Upper lobe of left lung (tissue), 6 donors: ENCODE data around the gene BMP7. TPM values are rescaled to one million over a fixed set of nuclear protein-coding genes. Genes with fewer than 3 reads are reported as not detected.
"Not testable (repeated sequence)": the region's sequence is repeated elsewhere in the genome, so short reads cannot be mapped to it uniquely, and the experiment has no call there.

Experiments used
- ATAC-seq, 2 donors: fragments of 200-7000 bp; cut with Tn5 transposase; one replicate each; pipeline ENCODE4 v1.9.1; 2022; ENCODE audit warnings: mild to moderate bottlenecking in 2 of 2, moderate library complexity in 2 of 2; ENCODE audit not compliant: low FRiP score in 2 of 2
- DNase-seq, 2 donors: peaks; one replicate each; pipeline ENCODE4 v3.0.0-alpha.2; 2019 to 2020
- H3K27ac ChIP-seq, 4 donors: fragments of 200-600 bp; sonication (generic); one replicate each; pipeline ENCODE4 v1.5.1; 2016 to 2019
- H3K27me3 ChIP-seq, 4 donors: fragments of 200-600 bp; sonication (generic); one replicate each; pipeline ENCODE4 v1.5.1; 2017 to 2019
- H3K36me3 ChIP-seq, 4 donors: fragments of 200-600 bp; sonication (generic); one replicate each; pipeline ENCODE4 v1.5.1; 2016 to 2019
- H3K4me1 ChIP-seq, 4 donors: fragments of 200-600 bp; sonication (generic); one replicate each; pipeline ENCODE4 v1.5.1; 2018 to 2019
- H3K4me3 ChIP-seq, 4 donors: fragments of 200-600 bp; sonication (generic); one replicate each; pipeline ENCODE4 v1.5.1; 2017 to 2019; ENCODE audit warnings: mild to moderate bottlenecking in 2 of 4, moderate library complexity in 1 of 4
- H3K9me3 ChIP-seq, 4 donors: fragments of 200-600 bp; sonication (generic); one replicate each; pipeline ENCODE4 v1.5.1; 2018 to 2019
- CTCF ChIP-seq, 6 experiments: fragments of 450-650 bp in 4 of 6; fragments of 200-600 bp in 2 of 6; sonication (generic) in 2 of 6; IDR thresholded peaks; one replicate each; pipeline ENCODE4 v1.5.1; 2016 to 2019; ENCODE audit warnings: antibody characterized with exemption in 6 of 6
- EP300 ChIP-seq, 4 donors: sonication (generic); formaldehyde crosslinking; IDR thresholded peaks; one replicate each; pipeline ENCODE4 v1.5.1; 2017; ENCODE audit warnings: antibody characterized with exemption in 4 of 4, control low read depth in 2 of 4
- POLR2A ChIP-seq, 4 donors: fragments of 450-650 bp; IDR thresholded peaks; one replicate each; pipeline ENCODE4 v1.5.1; 2016 to 2017; ENCODE audit warnings: antibody characterized with exemption in 4 of 4, mild to moderate bottlenecking in 2 of 4
- POLR2AphosphoS5 ChIP-seq, 2 donors: sonication (generic); formaldehyde crosslinking; IDR thresholded peaks; one replicate each; pipeline ENCODE4 v1.5.1; 2017; ENCODE audit warnings: antibody characterized with exemption in 2 of 2
- WGBS, 2 donors: methylation state at CpG; one replicate each; pipeline ENCODE4 v1.1.5; 2017 to 2018; 5-methylcytosine and 5-hydroxymethylcytosine counted together
- total RNA-seq, 6 donors: library from RNA; depleted of rRNA in 4 of 6; stranded (reverse); fragments of >200 nt in 4 of 6; gene quantifications; one replicate each; pipeline versions ENCODE4 v1.1.0 to v1.2.1, GENCODE V29; 2016 to 2021
- donor health status: DM: no; HTN: no; CAD: no; lungs with moderate emphysema.
- donor health status: DM: no; HTN: yes; CAD: no; lungs with severe emphysema.

BMP7 gene
- total RNA-seq, 6 donors from 2014 or later, result 0.30 to 4.0 (median 2.6) TPM; not detected in 1

- H3K4me3 ChIP-seq, result no peak overlapping the region
- no peaks in the 10 kb centered on the region for H3K27me3 ChIP-seq
- H3K4me1 ChIP-seq, result no peaks in the 10 kb centered on the region
- ATAC-seq (peak in 1 of 2 donors; percentile 7), DNase-seq (peak in 1 of 2 donors; percentile 57)
- H3K27ac ChIP-seq, result no peak overlapping the region
- H3K36me3 ChIP-seq, result no peaks in the 10 kb centered on the region
- no peak for TF ChIP-seq POLR2AphosphoS5 (IDR thresholded peaks at IDR 0.05)
- no peak for TF ChIP-seq POLR2A (IDR thresholded peaks at IDR 0.05)
- WGBS, 2 donors, result 67 to 71% methylated on average over 14 to 17 of the region's 17 CpGs
- no peaks in the 10 kb centered on the region for H3K9me3 ChIP-seq
Measured at GRCh38 chr20:57243480-57244220, 22.8 kb downstream of the BMP7 start.

- Histone ChIP-seq H3K9me3 (no peaks in the 10 kb centered on the region), H3K27ac (no peak overlapping the region), H3K4me1 (no peaks in the 10 kb centered on the region), H3K27me3 (no peaks in the 10 kb centered on the region), H3K4me3 (no peak overlapping the region), H3K36me3 (no peaks in the 10 kb centered on the region)
- ATAC-seq (no peak), DNase-seq (no peak)
- TF ChIP-seq CTCF (IDR thresholded peaks at IDR 0.05), result no peak
- TF ChIP-seq POLR2A (IDR thresholded peaks at IDR 0.05), result no peak
- no peak for TF ChIP-seq EP300 (IDR thresholded peaks at IDR 0.05)
- no peak for TF ChIP-seq POLR2AphosphoS5 (IDR thresholded peaks at IDR 0.05)
- WGBS, 2 donors, result 77 to 83% methylated on average over 4 of the region's 4 CpGs
Measured at GRCh38 chr20:57242414-57242813, 24.0 kb downstream of the BMP7 start.

GRCh38 chr20:57241363-57241991 lies 25.0 kb downstream of the BMP7 start:
- WGBS, 2 donors, result 68 to 84% methylated on average over 4 to 6 of the region's 6 CpGs
- no peaks in the 10 kb centered on the region for H3K9me3 ChIP-seq
- no peak for DNase-seq
- H3K4me1 ChIP-seq, result no peaks in the 10 kb centered on the region
- H3K36me3 ChIP-seq, result no peaks in the 10 kb centered on the region
- ATAC-seq, result no peak
- H3K4me3 ChIP-seq, result no peak overlapping the region
- H3K27me3 ChIP-seq, result no peaks in the 10 kb centered on the region
- H3K27ac ChIP-seq, result no peak overlapping the region
- TF ChIP-seq POLR2AphosphoS5 (IDR thresholded peaks at IDR 0.05), result no peak
- TF ChIP-seq CTCF (IDR thresholded peaks at IDR 0.05), result no peak
- TF ChIP-seq POLR2A (IDR thresholded peaks at IDR 0.05), result no peak
- TF ChIP-seq EP300 (IDR thresholded peaks at IDR 0.05), result no peak

- Histone ChIP-seq H3K9me3 (no peaks in the 10 kb centered on the region), H3K27me3 (no peaks in the 10 kb centered on the region), H3K27ac (no peak overlapping the region), H3K4me1 (no peaks in the 10 kb centered on the region), H3K36me3 (no peaks in the 10 kb centered on the region), H3K4me3 (no peak overlapping the region)
- ATAC-seq (no peak), DNase-seq (no peak)
- 62 to 68% methylated on average over 8 of the region's 8 CpGs for WGBS, 2 donors
- TF ChIP-seq POLR2A (IDR thresholded peaks at IDR 0.05) (no peak), EP300 (IDR thresholded peaks at IDR 0.05) (no peak), CTCF (IDR thresholded peaks at IDR 0.05) (no peak), POLR2AphosphoS5 (IDR thresholded peaks at IDR 0.05) (no peak)
Measured at GRCh38 chr20:57240581-57241362, 25.7 kb downstream of the BMP7 start.

- H3K27ac ChIP-seq, H3K9me3 ChIP-seq, ATAC-seq, DNase-seq, H3K4me3 ChIP-seq, H3K27me3 ChIP-seq, H3K4me1 ChIP-seq, H3K36me3 ChIP-seq: not testable (repeated sequence)
- 89 to 100% methylated on average over 1 of the region's 1 CpG for WGBS, 2 donors
Measured at GRCh38 chr20:57239725-57240124, 26.7 kb downstream of the BMP7 start.

- 66 to 95% methylated on average over 4 of the region's 4 CpGs for WGBS, 2 donors
- H3K9me3 ChIP-seq, H3K4me3 ChIP-seq, H3K27ac ChIP-seq, ATAC-seq, H3K36me3 ChIP-seq, DNase-seq, H3K27me3 ChIP-seq, H3K4me1 ChIP-seq: not testable (repeated sequence)
Measured at GRCh38 chr20:57239324-57239723, 27.1 kb downstream of the BMP7 start.
